Activated CD8-positive, alpha-beta memory T cell treated with anti-CD3 and anti-CD28 coated beads, Interleukin-2, amount 50 U/mL, for 24 hours (primary cell): ENCODE results near the gene MS4A18.
"Not testable (repeated sequence)": the region's sequence is repeated elsewhere in the genome, so short reads cannot be mapped to it uniquely, and the experiment has no call there.

Source experiments
- DNase-seq: peaks from one replicate; pipeline ENCODE4 v3.0.0-alpha.2; 2020; ENCODE audit errors: extremely low read depth

The MS4A18 gene

GRCh38 chr11:60724420-60724819 is at the start of gene MS4A18:
Gene MS4A18, plus strand, starts transcription at chr11:60724720.
- DNase-seq, result no peak

DNA sequence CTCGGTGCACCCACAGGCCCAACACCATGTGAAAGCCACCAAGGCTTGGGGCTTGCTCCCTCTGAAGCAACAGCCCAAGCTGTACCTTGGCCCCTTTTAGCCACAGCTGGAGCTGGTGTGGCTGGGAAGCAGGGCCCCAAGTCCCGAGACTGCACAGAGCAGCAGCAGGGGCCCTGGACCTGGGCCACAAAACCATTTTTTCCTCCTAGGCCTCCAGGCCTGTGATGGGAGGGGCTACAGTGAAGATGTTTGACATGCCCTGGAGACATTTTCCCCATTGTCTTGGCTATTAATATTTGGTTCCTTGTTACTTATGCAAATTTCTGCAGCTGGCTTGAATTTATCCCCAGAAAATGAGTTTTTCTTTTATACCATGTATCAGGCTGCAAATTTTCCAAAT is 46.3 kb upstream of the MS4A18 start:
- DNase-seq, result not testable (repeated sequence)

DNA sequence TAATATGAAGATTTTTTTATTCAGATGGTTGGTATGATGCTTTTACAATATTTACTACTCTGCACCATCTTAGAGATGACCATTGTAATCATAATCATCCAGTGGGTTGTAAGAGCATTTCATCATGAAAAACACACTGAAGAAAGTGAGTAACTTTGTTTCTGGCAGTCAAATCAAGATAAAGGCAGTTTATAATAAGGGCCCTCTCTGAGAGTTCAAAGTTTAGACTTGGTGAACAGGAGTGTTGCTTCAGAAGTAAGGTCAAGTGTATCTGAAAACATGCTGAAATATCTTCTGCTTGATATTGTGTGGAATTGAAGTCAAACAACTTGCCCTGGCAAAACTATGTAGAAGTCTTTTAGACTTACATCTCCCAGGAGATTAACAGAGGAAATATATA is 44.6 kb upstream of the MS4A18 start:
- no peak for DNase-seq

- no peak for DNase-seq
These were observed 43.9 kb upstream of the MS4A18 start for GRCh38 chr11:60680455-60681119.

GRCh38 chr11:60684541-60684848 is 40.0 kb upstream of the MS4A18 start:
- DNase-seq, result not testable (repeated sequence)

DNA sequence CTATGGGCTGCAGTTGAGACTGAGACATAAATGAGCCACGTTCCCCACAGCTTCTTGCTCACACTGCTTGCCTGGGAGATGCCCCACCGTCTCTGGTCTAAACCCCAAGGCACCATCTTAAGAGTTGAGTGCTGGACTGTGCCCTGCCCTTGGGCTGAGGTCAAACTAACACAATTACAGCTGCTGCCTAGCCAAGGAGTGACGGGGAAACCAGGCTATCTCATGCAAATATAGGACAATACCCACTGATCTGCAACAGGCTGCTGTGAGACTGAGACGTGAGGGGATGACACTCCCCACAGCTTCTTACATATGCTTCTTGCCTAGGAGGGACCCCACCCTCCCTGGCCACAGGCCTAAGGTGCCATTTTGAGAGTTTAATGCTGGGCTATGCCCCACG is 32.9 kb upstream of the MS4A18 start:
- no peak for DNase-seq

DNA sequence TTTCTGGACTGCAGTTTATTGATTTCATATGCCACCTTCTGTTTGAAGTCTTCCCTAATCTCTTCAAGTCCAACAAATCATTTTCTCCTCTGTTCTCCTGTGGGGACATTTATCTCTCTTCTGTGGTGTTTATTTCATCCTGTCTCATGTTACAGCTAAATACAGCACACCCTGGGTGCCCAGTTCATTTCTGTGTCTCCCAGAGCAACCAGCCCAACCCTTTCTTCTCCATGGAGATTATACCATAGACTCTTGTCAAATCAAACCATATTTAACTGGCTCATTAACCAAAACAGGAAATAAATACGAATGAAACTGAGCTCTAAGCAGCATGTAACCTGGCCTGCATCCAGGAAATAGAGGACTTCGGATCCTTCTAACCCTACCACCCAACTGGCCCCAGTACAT is 25.2 kb upstream of the MS4A18 start, which contains the start of gene MS4A8:
Gene MS4A8, plus strand, starts transcription at position 329 of the 408 bp plus-strand sequence. CDS start 1,249 bp downstream, outside the sequence.
- no peak for DNase-seq

DNA sequence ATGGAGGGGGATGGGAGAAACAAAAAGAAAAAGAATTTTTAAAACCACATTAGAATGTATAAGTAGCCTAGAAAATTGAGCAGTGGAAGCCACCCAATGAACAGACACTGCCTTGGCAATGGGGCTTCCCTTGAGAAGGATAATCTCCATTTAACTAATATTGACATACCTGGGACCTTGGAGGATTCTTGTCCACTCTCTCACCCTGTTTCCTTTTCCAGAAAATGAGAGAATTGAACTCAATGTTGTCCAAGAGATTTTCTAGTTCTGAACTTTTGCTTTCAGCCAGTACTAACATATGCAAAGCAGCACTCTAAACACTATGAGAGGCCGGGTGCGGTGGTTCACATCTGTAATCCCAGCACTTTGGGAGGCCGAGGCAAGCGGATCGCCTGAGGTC is 24.6 kb upstream of the MS4A18 start:
- DNase-seq, result no peak

- no peak for DNase-seq
These were observed 23.6 kb upstream of the MS4A18 start for GRCh38 chr11:60700689-60701468.

DNA sequence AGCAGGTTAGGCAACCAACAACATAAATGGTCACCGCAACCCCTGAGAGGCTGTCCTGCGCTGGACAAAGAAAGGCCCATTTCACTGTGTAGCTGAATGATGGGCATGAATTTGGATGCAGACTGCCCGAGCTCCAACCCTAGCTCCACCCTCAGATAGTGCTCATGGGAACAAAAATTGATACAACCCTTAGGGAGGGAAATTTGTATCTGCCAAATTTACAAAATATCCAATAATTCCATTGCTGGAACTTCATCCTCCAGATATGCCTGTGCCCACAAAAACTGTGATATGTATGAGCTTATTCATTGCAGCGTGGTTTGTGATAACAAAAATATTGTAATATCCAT is 23.1 kb upstream of the MS4A18 start:
- DNase-seq, result no peak

- no peak for DNase-seq
These were observed 21.1 kb upstream of the MS4A18 start for GRCh38 chr11:60703374-60703773.

DNA sequence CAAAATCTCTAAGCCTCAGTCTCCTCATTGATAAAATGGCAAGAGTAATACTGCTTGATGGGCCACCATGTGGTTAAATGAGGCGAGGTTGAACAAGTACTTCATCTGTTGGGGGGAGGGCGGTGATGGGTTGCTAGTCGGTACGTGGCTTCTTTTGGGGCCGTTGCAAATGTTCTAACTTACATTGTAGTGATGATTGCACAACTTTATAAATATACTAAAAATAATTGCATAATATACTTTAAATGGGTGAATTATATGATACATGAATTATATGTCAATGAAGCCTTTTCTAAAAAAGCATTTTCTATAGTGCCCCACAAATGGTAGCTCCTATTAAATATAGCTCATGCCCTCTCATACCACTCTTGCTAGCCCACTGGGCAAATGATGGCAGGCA is 18.6 kb upstream of the MS4A18 start:
- no peak for DNase-seq

GRCh38 chr11:60706931-60707330 is 17.6 kb upstream of the MS4A18 start:
- DNase-seq, result no peak

GRCh38 chr11:60710482-60710881 is 14.0 kb upstream of the MS4A18 start:
- no peak for DNase-seq

- no peak for DNase-seq
These were observed 13.2 kb upstream of the MS4A18 start for GRCh38 chr11:60711276-60711675.

- DNase-seq, result not testable (repeated sequence)
These were observed 11.1 kb upstream of the MS4A18 start for GRCh38 chr11:60713423-60713822.

DNA sequence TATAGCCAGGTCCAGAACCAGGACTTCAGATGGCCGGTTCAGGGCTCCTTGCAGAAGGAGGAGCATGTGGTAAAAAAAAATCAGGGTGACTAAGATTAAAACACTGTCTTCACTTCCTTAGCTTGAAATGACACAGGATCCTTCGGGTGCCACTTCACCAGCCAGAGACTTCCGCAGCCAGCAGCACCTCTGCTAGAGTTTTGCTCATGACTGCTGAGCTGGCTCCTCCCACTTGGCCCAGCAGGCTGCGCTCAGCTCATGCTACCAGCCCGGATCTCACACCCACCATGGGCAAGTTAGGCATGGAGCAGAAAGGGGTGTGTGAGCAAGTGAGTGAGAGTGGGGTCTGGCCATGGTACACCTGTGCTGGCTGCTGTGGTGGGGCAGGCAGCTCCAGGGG is 6.6 kb upstream of the MS4A18 start:
- DNase-seq, result no peak

DNA sequence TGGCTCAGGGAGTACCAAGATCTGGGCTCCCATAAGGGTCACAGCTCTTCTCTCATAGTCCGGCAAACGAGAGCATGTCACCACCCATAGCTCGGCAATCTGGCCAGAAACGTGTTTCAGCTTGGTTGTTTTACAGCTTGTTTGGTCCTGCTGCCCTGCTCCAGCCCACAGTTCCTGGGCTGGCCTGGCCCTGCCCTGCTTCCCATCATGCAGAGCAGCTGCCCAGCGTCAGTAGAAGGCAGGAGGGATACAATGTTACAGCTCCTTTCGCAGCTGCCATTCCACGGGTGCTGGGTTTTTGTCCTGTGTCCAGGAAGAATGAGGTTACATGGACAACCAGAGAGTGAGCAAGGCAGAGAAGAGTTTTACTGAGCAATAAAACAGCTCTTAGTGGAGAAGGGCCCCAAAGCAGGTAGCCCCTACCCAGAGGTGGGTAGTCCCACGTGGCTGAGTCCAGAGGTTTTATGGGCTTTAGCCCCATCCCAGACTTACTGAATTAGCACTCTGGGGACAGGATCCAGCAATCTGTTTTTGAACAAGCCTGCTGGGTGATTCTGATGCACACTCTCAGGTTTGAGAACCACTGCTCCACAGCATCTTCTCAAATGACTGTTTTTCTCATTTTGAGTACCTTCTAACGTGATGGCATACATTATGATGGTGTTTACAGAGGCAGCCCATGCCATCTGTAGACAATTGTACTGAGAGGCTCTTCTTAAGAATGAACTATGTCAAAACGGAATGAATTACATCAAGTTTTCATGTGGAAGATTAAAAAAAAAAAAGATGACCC is 5.8 kb upstream of the MS4A18 start:
- no peak for DNase-seq

DNA sequence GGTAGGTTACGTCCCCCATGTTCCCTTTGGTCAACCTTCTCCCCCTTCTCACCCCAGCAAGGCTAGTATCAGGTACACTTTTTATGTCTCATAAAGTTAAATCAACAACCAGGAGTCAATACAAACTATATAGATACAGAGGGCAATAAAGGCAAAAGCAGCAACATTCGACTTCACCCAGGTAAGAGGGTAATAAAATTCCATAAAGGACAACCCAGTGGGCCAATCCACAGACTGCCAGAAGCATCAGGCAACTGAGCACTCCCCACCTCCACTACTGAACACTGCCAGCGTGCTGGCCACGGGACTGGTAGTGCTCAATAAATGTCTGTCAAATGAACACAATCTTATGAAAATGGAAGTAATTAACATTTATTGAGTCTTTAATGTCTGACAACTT is 5.1 kb upstream of the MS4A18 start:
- DNase-seq, result no peak

DNA sequence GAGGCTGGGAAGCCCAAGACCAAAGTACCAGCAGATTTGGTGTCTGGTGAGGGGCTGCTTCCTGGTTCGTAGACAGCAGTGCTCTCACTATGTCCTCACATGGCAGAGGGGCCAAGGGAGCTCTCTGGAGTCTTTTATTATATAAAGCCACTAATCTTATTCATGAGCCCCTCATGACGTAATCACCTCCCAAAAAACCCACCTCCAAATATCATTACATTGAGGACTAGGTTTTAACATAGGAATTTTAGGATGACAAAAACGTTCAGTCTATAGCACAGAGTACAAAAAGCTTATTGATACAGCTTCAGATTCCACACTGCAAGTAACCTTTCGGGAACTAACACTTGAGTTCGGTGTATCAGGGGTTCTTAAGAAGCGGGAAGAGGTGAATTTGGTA is 4.1 kb upstream of the MS4A18 start:
- no peak for DNase-seq

DNA sequence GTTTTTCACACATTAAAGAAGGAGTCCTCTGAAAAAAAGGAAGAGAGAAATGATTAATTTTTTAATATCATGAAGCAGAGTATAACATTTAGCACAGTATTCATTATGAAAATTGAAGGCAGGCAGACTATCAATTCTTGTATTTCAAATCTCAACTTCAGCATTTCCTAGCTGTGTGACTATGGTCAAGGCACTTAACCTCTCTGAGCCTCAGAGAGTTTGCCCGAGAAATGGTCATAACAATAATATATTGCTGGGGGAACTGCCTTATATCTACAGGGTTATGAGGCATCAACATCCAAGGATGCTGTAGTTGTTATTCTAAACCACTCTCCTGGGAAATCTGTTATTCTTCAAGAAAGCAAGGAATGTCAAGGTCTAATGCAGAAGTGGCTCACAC is 1.1 kb downstream of the MS4A18 start:
- no peak for DNase-seq

GRCh38 chr11:60731586-60731985 is 7.1 kb downstream of the MS4A18 start:
- no peak for DNase-seq

GRCh38 chr11:60734279-60734678 is 9.8 kb downstream of the MS4A18 start:
- no peak for DNase-seq
